Cardiac muscle cell (in vitro differentiated cells and primary cell): ENCODE results near the gene LST1. TPM values are rescaled to one million over a fixed set of nuclear protein-coding genes. Genes with fewer than 3 reads are reported as not detected.
"Not testable (repeated sequence)": the region's sequence is repeated elsewhere in the genome, so short reads cannot be mapped to it uniquely, and the experiment has no call there.

Experiments
- DNase-seq, 2 donors: peaks; one replicate each; pipeline versions ENCODE4 v3.0.0 to v3.0.0-alpha.2; 2010 to 2017; ENCODE audit warnings: low read depth in 1 of 2, low spot score in 1 of 2
- H3K27ac ChIP-seq: fragments of 200-600 bp; sonication (generic); 2 replicates; pipeline ENCODE4 v1.5.1; 2016
- H3K27me3 ChIP-seq: fragments of 200-600 bp; sonication (generic); 2 replicates; pipeline ENCODE4 v1.6.0; 2016; ENCODE audit warnings: control low read depth
- H3K36me3 ChIP-seq: fragments of 200-600 bp; sonication (generic); 2 replicates; pipeline ENCODE4 v1.5.1; 2016; ENCODE audit warnings: control low read depth
- H3K4me1 ChIP-seq: fragments of 200-600 bp; sonication (generic); 2 replicates; pipeline ENCODE4 v1.8.1; 2017; ENCODE audit warnings: low read depth, mild to moderate bottlenecking, mixed run types
- H3K4me3 ChIP-seq: fragments of 200-600 bp; sonication (generic); 2 replicates; pipeline ENCODE4 v1.5.1; 2016; ENCODE audit warnings: mild to moderate bottlenecking
- H3K9me3 ChIP-seq: fragments of 200-600 bp; sonication (generic); 2 replicates; pipeline ENCODE4 v1.5.1; 2017; ENCODE audit warnings: low read depth, mild to moderate bottlenecking, control low read depth
- polyA plus RNA-seq: library from polyadenylated mRNA; unstranded; fragments of >200 nt; fragmentation: Nextera tagmentation; extraction: Ambion mirVana; gene quantifications from 2 replicates; pipeline ENCODE4 v1.2.1, GENCODE V29; 2016
- total RNA-seq: library from RNA; depleted of rRNA; stranded (reverse); fragments of >200 nt; gene quantifications from 2 replicates; pipeline ENCODE4 v1.2.3, GENCODE V29; 2016
- TF ChIP-seq, protein P1 (sequence below): IDR thresholded peaks from 2 replicates; pipeline ENCODE4 v1.5.1; 2012; ENCODE audit warnings: low read depth, mild to moderate bottlenecking, low read length

Gene LST1
- total and polyA plus RNA-seq, 2 experiments from 2014 or later: not detected

DNA sequence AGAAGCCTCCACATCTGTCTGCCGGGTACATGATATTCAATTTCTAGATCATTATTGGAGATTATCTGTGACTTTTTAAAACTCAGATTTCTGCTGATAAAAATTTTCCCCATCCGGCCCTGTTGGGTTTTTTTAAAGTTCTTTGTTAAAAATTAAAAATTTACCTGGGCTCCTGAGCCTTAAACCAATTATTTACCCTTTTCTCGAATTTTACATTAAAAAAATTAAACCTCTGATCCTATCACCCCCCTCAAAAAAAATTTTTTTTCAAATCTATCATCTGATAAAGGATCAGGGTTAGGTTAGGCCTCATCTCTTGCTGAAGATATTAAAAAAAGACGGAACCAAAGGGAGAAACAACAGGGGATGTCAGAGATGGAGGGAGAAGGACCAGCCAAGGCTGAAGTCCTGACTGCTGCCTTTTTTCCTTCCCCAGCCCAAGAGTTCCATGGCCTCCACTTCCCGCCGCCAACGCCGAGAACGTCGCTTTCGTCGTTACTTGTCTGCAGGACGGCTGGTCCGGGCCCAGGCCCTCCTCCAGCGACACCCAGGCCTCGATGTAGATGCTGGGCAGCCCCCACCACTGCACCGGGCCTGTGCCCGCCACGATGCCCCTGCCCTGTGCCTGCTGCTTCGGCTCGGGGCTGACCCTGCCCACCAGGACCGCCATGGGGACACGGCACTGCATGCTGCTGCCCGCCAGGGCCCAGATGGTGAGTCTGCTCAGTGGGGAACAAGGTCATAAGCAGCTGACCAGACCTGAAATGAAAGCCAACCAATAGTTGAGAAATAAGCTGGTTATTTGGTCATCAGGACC is 38.1 kb upstream of the LST1 start:
- Histone ChIP-seq H3K27me3 (no peaks in the 10 kb centered on the region), H3K36me3 (peaks cover 12% of the 10 kb centered on the region), H3K9me3 (no peaks in the 10 kb centered on the region), H3K27ac (peak overlapping the region; percentile 54), H3K4me1 (peaks cover 7% of the 10 kb centered on the region), H3K4me3 (peak overlapping the region; percentile 56)
- DNase-seq: no peak
- TF ChIP-seq, protein P1, sequence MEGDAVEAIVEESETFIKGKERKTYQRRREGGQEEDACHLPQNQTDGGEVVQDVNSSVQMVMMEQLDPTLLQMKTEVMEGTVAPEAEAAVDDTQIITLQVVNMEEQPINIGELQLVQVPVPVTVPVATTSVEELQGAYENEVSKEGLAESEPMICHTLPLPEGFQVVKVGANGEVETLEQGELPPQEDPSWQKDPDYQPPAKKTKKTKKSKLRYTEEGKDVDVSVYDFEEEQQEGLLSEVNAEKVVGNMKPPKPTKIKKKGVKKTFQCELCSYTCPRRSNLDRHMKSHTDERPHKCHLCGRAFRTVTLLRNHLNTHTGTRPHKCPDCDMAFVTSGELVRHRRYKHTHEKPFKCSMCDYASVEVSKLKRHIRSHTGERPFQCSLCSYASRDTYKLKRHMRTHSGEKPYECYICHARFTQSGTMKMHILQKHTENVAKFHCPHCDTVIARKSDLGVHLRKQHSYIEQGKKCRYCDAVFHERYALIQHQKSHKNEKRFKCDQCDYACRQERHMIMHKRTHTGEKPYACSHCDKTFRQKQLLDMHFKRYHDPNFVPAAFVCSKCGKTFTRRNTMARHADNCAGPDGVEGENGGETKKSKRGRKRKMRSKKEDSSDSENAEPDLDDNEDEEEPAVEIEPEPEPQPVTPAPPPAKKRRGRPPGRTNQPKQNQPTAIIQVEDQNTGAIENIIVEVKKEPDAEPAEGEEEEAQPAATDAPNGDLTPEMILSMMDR: no peak

DNA sequence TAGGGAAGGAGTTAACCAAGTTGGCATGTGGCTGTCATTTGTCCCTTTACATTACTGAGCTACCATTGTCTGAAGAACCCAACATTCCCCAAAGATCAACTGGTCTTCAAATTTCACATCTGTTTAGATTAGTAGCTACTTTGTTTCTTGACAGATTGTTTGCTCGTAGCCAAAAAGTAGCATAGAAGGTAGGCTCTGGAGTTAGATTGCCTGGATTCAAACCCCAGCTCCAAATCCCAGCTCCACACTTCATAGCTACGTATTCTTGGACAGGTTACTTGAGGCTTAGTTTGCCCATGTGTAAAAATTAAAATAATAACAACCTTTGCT is 37.6 kb upstream of the LST1 start:
- Histone ChIP-seq H3K9me3 (no peaks in the 10 kb centered on the region), H3K36me3 (peaks cover 17% of the 10 kb centered on the region), H3K27ac (no peak overlapping the region), H3K4me3 (peak overlapping the region; percentile 56), H3K4me1 (peaks cover 6% of the 10 kb centered on the region), H3K27me3 (no peaks in the 10 kb centered on the region)
- TF ChIP-seq, protein P1: no peak
- no peak for DNase-seq

DNA sequence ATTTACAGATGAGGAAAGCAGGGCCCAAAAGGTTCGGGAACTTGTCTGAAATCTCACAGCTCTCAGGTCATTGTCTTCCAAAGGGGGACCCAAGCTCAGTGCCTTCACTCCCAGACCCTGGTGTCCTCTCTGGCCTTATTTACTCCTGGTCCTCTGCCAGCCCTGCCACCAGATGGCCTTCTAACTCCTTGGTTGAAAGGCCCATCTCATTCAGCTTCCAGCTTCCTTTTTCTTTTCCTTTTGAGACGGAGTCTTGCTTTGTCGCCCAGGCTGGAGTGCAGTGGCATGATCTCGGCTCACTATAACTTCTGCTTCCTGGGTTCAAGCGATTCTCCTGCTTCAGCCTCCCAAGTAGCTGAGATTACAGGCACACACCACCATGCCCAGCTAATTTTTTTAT is 34.7 kb upstream of the LST1 start:
- peaks cover 26% of the 10 kb centered on the region for H3K36me3 ChIP-seq
- not testable (repeated sequence) for H3K4me1 ChIP-seq, H3K27ac ChIP-seq, H3K27me3 ChIP-seq, H3K4me3 ChIP-seq, H3K9me3 ChIP-seq
- peak; percentile 28 to 75 for DNase-seq
- TF ChIP-seq, protein P1: peak; percentile 47

DNA sequence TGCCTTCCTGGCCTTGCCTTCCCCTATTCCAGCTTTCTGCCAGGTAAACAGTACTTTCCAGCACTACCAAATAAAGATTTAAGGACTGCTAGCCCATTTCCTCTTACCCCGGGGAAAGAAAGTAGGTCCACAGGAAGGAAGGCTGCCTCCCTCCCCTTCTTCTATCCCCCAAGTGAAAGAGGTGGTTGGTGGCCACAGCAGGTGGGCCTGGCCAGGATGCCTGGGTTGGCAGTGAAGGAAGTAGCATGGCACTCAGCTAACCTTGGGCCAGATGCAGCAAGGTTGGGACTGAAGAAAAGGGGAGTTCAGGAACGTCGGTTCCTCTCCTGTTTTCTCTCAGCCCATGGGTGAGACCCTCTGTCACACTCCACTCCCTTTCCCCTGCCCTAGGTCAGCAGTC is 29.8 kb upstream of the LST1 start:
- H3K4me3 ChIP-seq: no peak overlapping the region
- H3K9me3 ChIP-seq: no peaks in the 10 kb centered on the region
- peaks cover 19% of the 10 kb centered on the region for H3K36me3 ChIP-seq
- no peak for DNase-seq
- H3K4me1 ChIP-seq: peaks cover 5% of the 10 kb centered on the region
- TF ChIP-seq, protein P1: no peak
- no peaks in the 10 kb centered on the region for H3K27me3 ChIP-seq
- no peak overlapping the region for H3K27ac ChIP-seq

DNA sequence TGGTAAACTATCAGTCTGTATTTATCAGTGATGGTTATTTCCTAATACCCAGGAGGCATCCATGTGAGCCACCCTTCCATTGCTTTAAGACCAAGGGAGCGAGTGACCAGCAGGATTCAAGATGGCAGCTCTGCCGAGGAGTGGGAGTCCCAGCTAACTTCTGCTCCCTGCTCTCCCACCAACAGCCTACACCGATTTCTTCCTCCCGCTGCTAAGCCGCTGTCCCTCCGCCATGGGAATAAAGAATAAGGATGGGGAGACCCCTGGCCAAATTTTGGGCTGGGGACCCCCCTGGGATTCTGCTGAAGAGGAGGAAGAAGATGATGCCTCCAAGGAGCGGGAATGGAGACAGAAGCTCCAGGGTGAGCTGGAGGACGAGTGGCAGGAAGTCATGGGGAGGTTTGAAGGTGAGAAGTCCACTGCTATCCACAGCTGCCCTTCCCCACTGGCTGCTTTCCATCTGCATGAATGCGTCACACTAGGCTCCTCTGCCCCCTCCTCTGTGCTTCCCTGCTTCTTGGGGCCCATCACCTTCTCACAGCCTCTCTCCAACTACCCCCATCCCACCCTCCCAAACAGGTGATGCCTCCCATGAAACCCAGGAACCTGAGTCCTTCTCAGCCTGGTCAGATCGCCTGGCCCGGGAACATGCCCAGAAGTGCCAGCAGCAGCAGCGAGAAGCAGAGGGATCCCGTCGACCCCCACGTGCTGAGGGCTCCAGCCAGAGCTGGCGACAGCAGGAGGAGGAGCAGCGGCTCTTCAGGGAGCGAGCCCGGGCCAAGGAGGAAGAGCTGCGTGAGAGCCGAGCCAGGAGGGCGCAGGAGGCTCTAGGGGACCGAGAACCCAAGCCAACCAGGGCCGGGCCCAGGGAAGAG is 28.4 kb upstream of the LST1 start:
- no peaks in the 10 kb centered on the region for H3K9me3 ChIP-seq
- no peak overlapping the region for H3K4me3 ChIP-seq
- no peak for DNase-seq
- TF ChIP-seq, protein P1: no peak
- peaks cover 19% of the 10 kb centered on the region for H3K36me3 ChIP-seq
- no peak overlapping the region for H3K27ac ChIP-seq
- no peaks in the 10 kb centered on the region for H3K27me3 ChIP-seq
- peaks cover 5% of the 10 kb centered on the region for H3K4me1 ChIP-seq
